B cell (primary cell): ENCODE results near the gene CHIC2. TPM values are rescaled to one million over a fixed set of nuclear protein-coding genes. Genes with fewer than 3 reads are reported as not detected.

Experiments
- ATAC-seq: fragments of 200-7000 bp; cut with Tn5 transposase; one replicate; pipeline ENCODE4 v1.10.0; 2021; ENCODE audit warnings: low read depth, mild to moderate bottlenecking, moderate number of reproducible peaks, moderate library complexity
- CTCF ChIA-PET: fragments of 350-600 bp; sonication (Branson Sonifier 250); formaldehyde crosslinking; loops from one replicate; lab custom pipeline; 2021; ENCODE audit warnings: antibody characterized with exemption, inconsistent platforms; lab: Charles Lee
- POLR2A ChIA-PET: fragments of 350-600 bp; sonication (Branson Sonifier 250); formaldehyde crosslinking; loops from one replicate; lab custom pipeline; 2021; ENCODE audit warnings: antibody characterized with exemption; lab: Charles Lee
- DNase-seq: peaks from one replicate; pipeline ENCODE4 v3.0.0; 2013
- H2AFZ ChIP-seq: 2 replicates; pipeline ENCODE4 v1.6.1; 2012; ENCODE audit warnings: mild to moderate bottlenecking, low read depth, low read length; ENCODE audit not compliant: insufficient read depth, poor library complexity, severe bottlenecking
- H3K27ac ChIP-seq, 2 donors: 1 replicate in 1 of 2; 2 replicates in 1 of 2; pipeline ENCODE4 v1.5.1; 2012 to 2013; ENCODE audit warnings: low read length in 2 of 2, mild to moderate bottlenecking in 2 of 2, moderate library complexity in 1 of 2
- H3K27me3 ChIP-seq, 4 experiments: fragments of 200-600 bp in 1 of 4; sonication (generic) in 1 of 4; replicated peaks in 1 of 4; 1 replicate in 2 of 4; 2 replicates in 2 of 4; pipeline versions ENCODE4 v1.6.1 to v1.7.0; 2013 to 2016; ENCODE audit warnings: low read length in 3 of 4, mild to moderate bottlenecking in 2 of 4, mixed read lengths in 1 of 4, moderate library complexity in 1 of 4; ENCODE audit not compliant: insufficient read depth in 4 of 4, control insufficient read depth in 3 of 4; ENCODE audit errors: control extremely low read depth in 1 of 4
- H3K36me3 ChIP-seq, 2 experiments: replicated peaks in 1 of 2; 1 replicate in 1 of 2; 2 replicates in 1 of 2; pipeline versions ENCODE4 v1.6.1 to v1.7.1; 2013; ENCODE audit warnings: low read length in 1 of 2; ENCODE audit not compliant: insufficient read depth in 2 of 2, control insufficient read depth in 1 of 2; ENCODE audit errors: control extremely low read depth in 1 of 2, extremely low read depth in 1 of 2
- H3K4me1 ChIP-seq, 2 donors: fragments of 200-600 bp in 1 of 2; sonication (generic) in 1 of 2; 1 replicate in 1 of 2; 2 replicates in 1 of 2; pipeline versions ENCODE4 v1.5.1 to v1.6.1; 2013 to 2017; ENCODE audit warnings: low read length in 2 of 2; ENCODE audit not compliant: control insufficient read depth in 2 of 2, insufficient read depth in 2 of 2
- H3K4me2 ChIP-seq: replicated peaks from 2 replicates; pipeline ENCODE3; 2012; ENCODE audit warnings: mild to moderate bottlenecking, low read depth, low read length; ENCODE audit not compliant: poor library complexity, severe bottlenecking
- H3K4me3 ChIP-seq, 5 experiments: fragments of 200-600 bp in 1 of 5; sonication (generic) in 1 of 5; 1 replicate in 3 of 5; 2 replicates in 2 of 5; pipeline versions ENCODE4 v1.5.1 to v1.7.0; 2011 to 2016; ENCODE audit warnings: low read length in 4 of 5, mild to moderate bottlenecking in 4 of 5, low read depth in 2 of 5, control low read depth in 1 of 5, moderate library complexity in 1 of 5; ENCODE audit not compliant: insufficient read depth in 1 of 5; ENCODE audit errors: control extremely low read depth in 1 of 5, extremely low read depth in 1 of 5
- H3K79me2 ChIP-seq: fragments of 200-600 bp; sonication (generic); one replicate; pipeline ENCODE4 v1.6.0; 2016; ENCODE audit warnings: low read length; ENCODE audit not compliant: control insufficient read depth, insufficient read depth
- H3K9ac ChIP-seq: fragments of 200-600 bp; sonication (generic); 2 replicates; pipeline ENCODE4 v1.6.1; 2017; ENCODE audit warnings: mild to moderate bottlenecking, low read length, moderate library complexity
- H3K9me3 ChIP-seq, 3 donors: one replicate each; pipeline versions ENCODE4 v1.6.1 to v1.7.1; 2013; ENCODE audit warnings: low read length in 2 of 3; ENCODE audit not compliant: control insufficient read depth in 2 of 3, insufficient read depth in 1 of 3; ENCODE audit errors: control extremely low read depth in 1 of 3
- H4K20me1 ChIP-seq: 2 replicates; pipeline ENCODE4 v1.6.0; 2012; ENCODE audit warnings: mild to moderate bottlenecking, low read length; ENCODE audit not compliant: insufficient read depth, control insufficient read depth, poor library complexity, severe bottlenecking
- H3K27ac Mint-ChIP-seq: one replicate; pipeline ENCODE4 v1.8.0; 2021; ENCODE audit warnings: mixed read lengths
- H3K27me3 Mint-ChIP-seq: one replicate; pipeline ENCODE4 v1.8.0; 2021; ENCODE audit warnings: mixed read lengths
- H3K4me1 Mint-ChIP-seq: one replicate; pipeline ENCODE4 v1.8.0; 2021; ENCODE audit warnings: mixed read lengths
- H3K4me3 Mint-ChIP-seq: one replicate; pipeline ENCODE4 v1.8.0; 2021; ENCODE audit warnings: mixed read lengths
- H3K9me3 Mint-ChIP-seq: one replicate; pipeline ENCODE4 v1.8.0; 2022; ENCODE audit warnings: mixed read lengths; ENCODE audit not compliant: insufficient read depth
- CTCF ChIP-seq: fragments of 200-600 bp; IDR thresholded peaks from one replicate; pipeline ENCODE4 v1.8.0; 2022; ENCODE audit warnings: antibody characterized with exemption, mild to moderate bottlenecking
- EZH2 ChIP-seq: IDR thresholded peaks from 2 replicates; pipeline ENCODE4 v1.6.1; 2012; ENCODE audit warnings: borderline replicate concordance, low read depth, mild to moderate bottlenecking, moderate library complexity, low read length; ENCODE audit not compliant: insufficient read depth, poor library complexity, severe bottlenecking
- WGBS: methylation state at CpG from one replicate; pipeline ENCODE4 v1.1.5; 2013; ENCODE audit warnings: missing lambda C conversion rate; ENCODE audit not compliant: insufficient coverage; 5-methylcytosine and 5-hydroxymethylcytosine counted together
- intact Hi-C: fragments of 100-400 bp; cut with micrococcal nuclease; formaldehyde crosslinking; loops from one replicate; pipeline ENCODE4 v1.10.0; 2022
- polyA plus RNA-seq: library from polyadenylated mRNA; depleted of rRNA; stranded (reverse); fragments of >200 nt; gene quantifications from 2 replicates; pipeline ENCODE4 v1.2.3, GENCODE V29; 2012
- total RNA-seq, 2 donors: library from RNA; stranded (reverse); fragments of 120-200 nt in 1 of 2; gene quantifications; 1 replicate in 1 of 2; 2 replicates in 1 of 2; pipeline versions ENCODE4 v1.2.3 to v1.2.4, GENCODE V29; 2013 to 2022

Gene CHIC2
- total and polyA plus RNA-seq, 2 donors (not counting 1 experiment from before 2014, with no cell fraction given): 20.2 to 37.7 TPM

- intact Hi-C loops: loop anchor here (5.0 kb wide), 1 partner anchor 1337 kb away; the partner anchor contains the start of gene TMEM165
- ChIA-PET POLR2A (no interaction called here), CTCF (no interaction called here)
- Histone ChIP-seq H4K20me1 (peaks cover 82% of the 10 kb centered on the region), H2AFZ (no peak overlapping the region), H3K4me1 (peaks cover 39 to 53% of the 10 kb centered on the region in 2 donors), H3K9me3 (no peaks in the 10 kb centered on the region), H3K9ac (no peak overlapping the region), H3K4me2 (no peak overlapping the region), H3K4me3 (no peak overlapping the region), H3K27ac (no peak overlapping the region), H3K36me3 (no peaks in the 10 kb centered on the region), H3K27me3 (no peaks in the 10 kb centered on the region), H3K79me2 (peaks cover 92% of the 10 kb centered on the region)
- DNase-seq (no peak), ATAC-seq (no peak)
- TF ChIP-seq CTCF (no peak), EZH2 (no peak)
- no peaks in the 10 kb centered on the region for H3K9me3 Mint-ChIP-seq
- peaks cover 64% of the 10 kb centered on the region for H3K4me1 Mint-ChIP-seq
- no peaks in the 10 kb centered on the region for H3K27me3 Mint-ChIP-seq
- H3K27ac Mint-ChIP-seq: no peak overlapping the region
- peak overlapping the region; percentile 0 for H3K4me3 Mint-ChIP-seq
- no CpG with 5 or more reads among the region's 2 CpGs for WGBS
Observed at GRCh38 chr4:54060116-54060515, 4.3 kb downstream of the CHIC2 start.

GRCh38 chr4:54058171-54058570 lies 6.2 kb downstream of the CHIC2 start:
- TF ChIP-seq CTCF (no peak), EZH2 (no peak)
- POLR2A ChIA-PET: no interaction called here
- Histone ChIP-seq H3K4me3 (peak overlapping the region in 1 of 5 experiments; percentile 4), H3K4me2 (peak overlapping the region; percentile 44), H3K27ac (no peak overlapping the region), H3K36me3 (no peaks in the 10 kb centered on the region), H3K27me3 (no peaks in the 10 kb centered on the region), H3K4me1 (peaks cover 32 to 48% of the 10 kb centered on the region in 2 donors), H4K20me1 (peaks cover 96% of the 10 kb centered on the region), H3K9me3 (no peaks in the 10 kb centered on the region), H3K79me2 (peaks cover 98% of the 10 kb centered on the region), H3K9ac (no peak overlapping the region), H2AFZ (no peak overlapping the region)
- intact Hi-C loops: no loop called here
- WGBS: no CpG with 5 or more reads among the region's 3 CpGs
- CTCF ChIA-PET: interaction anchor here (1.4 to 1.8 kb wide), 2 partner anchors 30 to 352 kb away, joined by 3 to 4 read pairs; no protein-coding TSS in a partner anchor
- Mint-ChIP-seq H3K4me3 (peak overlapping the region; percentile 33), H3K4me1 (peaks cover 68% of the 10 kb centered on the region), H3K27ac (no peak overlapping the region), H3K27me3 (no peaks in the 10 kb centered on the region), H3K9me3 (no peaks in the 10 kb centered on the region)
- peak; percentile 38 for DNase-seq
- ATAC-seq: peak; percentile 33
